Heart left ventricle (tissue), 13 donors: ENCODE data around the gene GRM8.
"Not testable (repeated sequence)": the region's sequence is repeated elsewhere in the genome, so short reads cannot be mapped to it uniquely, and the experiment has no call there.

Source experiments
- CTCF ChIP-seq, 12 donors: fragments of 200-600 bp; sonication (generic) in 4 of 12; IDR thresholded peaks; one replicate each; pipeline versions ENCODE4 v1.5.0 to v1.8.0; 2018 to 2022; ENCODE audit warnings: antibody characterized with exemption in 12 of 12, mild to moderate bottlenecking in 5 of 12
- POLR2A ChIP-seq, 2 donors: fragments of 450-650 bp; IDR thresholded peaks; one replicate each; pipeline ENCODE4 v1.6.1; 2017; ENCODE audit warnings: antibody characterized with exemption in 2 of 2, mild to moderate bottlenecking in 2 of 2, moderate library complexity in 2 of 2
- donor health status: ischemic (EF 13 %, LVEDD 7.1; RV severe dilation, severe dysfunction).
- donor health status: DM: no; HTN: yes; CAD: no.
- donor health status: DM: no; HTN: no; CAD: no.
- donor health status: ischemic (EF 25% LVEDD 6.9; RV normal size, moderate dysfunction).
- donor health status: ischemic (EF 25% LVEDD 5.7; RV mildly dilated, moderate dysfunction).
- donor health status: ischemic (EF 35%, LVEDD 5.7; RV mildly dilated, moderate dysfunction).
- donor health status: nonischemic (EF 11% LVEDD 7.7; RV severe dilation, severe dysfunction).
- donor health status: DM: yes; HTN: yes; CAD: no.
- donor health status: PGD.
- donor health status: ischemic (EF 29% LVEDD 5.4; RV normal size, mild dysfunction).
- donor health status: nonischemic (EF 23%, LVEDD 6.1; RV moderate dilation, normal function).

- TF ChIP-seq CTCF, POLR2A (IDR thresholded peaks at IDR 0.05): not testable (repeated sequence)
These were observed 341.1 kb downstream of the GRM8 start for GRCh38 chr7:126911627-126912026.
